Mucosa of stomach (tissue), 1 donor: ENCODE measurements around the gene RACK1.

Experiments used
- H3K27me3 ChIP-seq: one replicate; pipeline ENCODE4 v1.7.0; 2013; ENCODE audit warnings: mild to moderate bottlenecking, low read length; ENCODE audit not compliant: control insufficient read depth, insufficient read depth
- H3K36me3 ChIP-seq: one replicate; pipeline ENCODE4 v1.7.0; 2013; ENCODE audit warnings: low read length; ENCODE audit not compliant: control insufficient read depth, insufficient read depth
- H3K4me1 ChIP-seq: one replicate; pipeline ENCODE4 v1.7.0; 2013; ENCODE audit warnings: mild to moderate bottlenecking, low read length; ENCODE audit not compliant: control insufficient read depth, insufficient read depth
- H3K4me3 ChIP-seq: one replicate; pipeline ENCODE4 v1.7.0; 2013; ENCODE audit warnings: low read length
- H3K9ac ChIP-seq: one replicate; pipeline ENCODE4 v1.7.0; 2013; ENCODE audit warnings: mild to moderate bottlenecking, low read length, moderate library complexity
- H3K9me3 ChIP-seq: one replicate; pipeline ENCODE4 v1.7.0; 2013; ENCODE audit warnings: mild to moderate bottlenecking, low read length, moderate library complexity; ENCODE audit not compliant: control insufficient read depth
- donor health status: Pancreatic carcinoma.

RACK1 gene

DNA sequence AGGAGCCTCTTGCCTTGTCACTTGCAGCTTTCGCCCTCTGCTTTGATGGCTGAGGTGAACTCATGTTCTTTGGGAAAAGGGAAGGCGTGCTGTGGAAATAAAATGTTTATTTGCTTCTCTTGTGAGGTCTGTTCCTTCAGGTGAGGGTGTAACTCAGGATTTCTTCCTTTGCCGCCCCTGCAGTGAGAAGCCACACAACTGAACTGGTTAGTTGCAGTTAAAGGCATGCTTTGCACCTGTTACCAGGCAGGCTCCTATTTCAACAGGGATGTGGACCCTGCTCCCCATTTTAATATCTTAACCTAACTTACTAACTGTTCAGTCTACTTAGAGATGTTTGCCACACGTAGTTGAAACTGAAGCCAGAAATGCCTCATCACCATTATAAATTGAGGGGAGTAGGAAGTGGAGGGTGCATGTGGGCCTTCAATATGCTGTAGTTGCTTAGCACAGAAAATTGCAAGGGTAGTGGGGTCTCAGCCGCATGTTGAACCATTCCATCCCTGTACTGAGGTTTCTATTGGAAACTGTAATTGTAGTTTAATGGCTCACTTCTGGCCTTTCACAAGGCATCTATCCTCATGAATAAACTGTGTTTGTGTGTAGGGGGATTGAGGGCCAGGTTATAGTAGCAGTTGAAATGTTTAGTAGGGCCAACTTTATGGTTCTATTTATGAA is 7.9 kb downstream of the RACK1 start:
- peaks cover 40% of the 10 kb centered on the region for H3K36me3 ChIP-seq
- H3K4me3 ChIP-seq = no peak overlapping the region
- no peaks in the 10 kb centered on the region for H3K4me1 ChIP-seq
- no peaks in the 10 kb centered on the region for H3K9me3 ChIP-seq
- H3K9ac ChIP-seq = no peak overlapping the region
- H3K27me3 ChIP-seq = no peaks in the 10 kb centered on the region

- no peak overlapping the region for H3K9ac ChIP-seq
- H3K27me3 ChIP-seq = no peaks in the 10 kb centered on the region
- H3K4me1 ChIP-seq = no peaks in the 10 kb centered on the region
- H3K36me3 ChIP-seq = peaks cover 40% of the 10 kb centered on the region
- H3K4me3 ChIP-seq = no peak overlapping the region
- no peaks in the 10 kb centered on the region for H3K9me3 ChIP-seq
Observed at GRCh38 chr5:181235323-181235688, 8.4 kb downstream of the RACK1 start.

DNA sequence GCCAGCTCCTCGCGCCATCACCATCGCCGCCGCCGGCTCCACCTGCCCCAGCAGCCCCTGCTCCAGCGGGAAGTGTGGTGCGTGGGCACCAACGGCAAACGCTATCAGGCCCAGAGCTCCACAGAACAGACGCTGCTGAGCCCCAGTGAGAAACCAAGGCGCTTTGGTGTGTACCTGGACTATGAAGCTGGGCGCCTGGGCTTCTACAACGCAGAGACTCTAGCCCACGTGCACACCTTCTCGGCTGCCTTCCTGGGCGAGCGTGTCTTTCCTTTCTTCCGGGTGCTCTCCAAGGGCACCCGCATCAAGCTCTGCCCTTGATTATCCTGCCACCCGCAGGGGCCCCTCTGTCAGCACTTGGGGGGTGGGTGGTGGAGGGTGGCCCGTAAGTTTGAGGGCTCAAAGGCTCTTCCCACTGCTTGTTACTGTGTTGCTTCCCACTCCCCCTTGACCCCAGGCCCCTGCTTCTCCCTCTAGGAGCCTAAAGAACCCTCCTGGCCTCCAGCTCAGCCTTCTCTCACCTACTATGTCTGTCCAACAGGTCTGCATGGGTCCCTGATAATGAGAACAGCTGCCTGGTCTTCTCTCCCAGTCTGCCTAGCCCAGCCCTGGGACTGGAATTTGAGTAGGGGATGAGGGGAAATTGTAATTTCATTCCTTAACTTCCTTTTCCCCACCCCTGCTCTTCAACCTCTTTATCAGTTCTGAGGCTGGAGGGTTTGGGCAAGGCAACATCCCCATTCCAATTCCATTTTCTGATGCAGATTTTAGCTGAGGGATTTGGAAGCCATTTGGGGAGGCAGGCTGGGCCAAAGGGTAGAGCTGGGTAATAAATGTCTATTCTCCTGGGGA is 9.0 kb downstream of the RACK1 start:
- Histone ChIP-seq H3K27me3 (no peaks in the 10 kb centered on the region), H3K36me3 (peaks cover 40% of the 10 kb centered on the region)

DNA sequence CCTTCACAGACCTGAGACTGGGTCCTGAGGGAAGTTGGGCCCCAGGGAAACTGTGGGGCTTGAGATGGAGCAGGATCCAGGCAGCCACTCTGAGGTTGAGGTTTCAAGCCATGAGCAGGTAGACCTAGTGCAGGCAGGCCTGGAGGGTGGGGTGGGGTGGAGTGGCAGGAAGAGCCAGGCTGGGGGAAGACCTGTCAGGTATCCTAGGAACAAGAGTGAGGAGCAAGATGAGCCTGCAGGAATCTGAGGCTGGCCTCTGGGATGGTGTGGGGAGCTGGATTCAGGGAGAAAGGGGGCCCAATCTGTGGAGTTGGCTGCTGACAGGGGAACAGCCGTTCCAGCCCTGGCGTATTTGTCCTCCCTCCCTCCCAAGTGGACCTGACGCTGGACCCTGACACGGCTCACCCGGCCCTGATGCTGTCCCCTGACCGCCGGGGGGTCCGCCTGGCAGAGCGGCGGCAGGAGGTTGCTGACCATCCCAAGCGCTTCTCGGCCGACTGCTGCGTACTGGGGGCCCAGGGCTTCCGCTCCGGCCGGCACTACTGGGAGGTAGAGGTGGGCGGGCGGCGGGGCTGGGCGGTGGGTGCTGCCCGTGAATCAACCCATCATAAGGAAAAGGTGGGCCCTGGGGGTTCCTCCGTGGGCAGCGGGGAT is 9.8 kb downstream of the RACK1 start:
- H3K36me3 ChIP-seq = peaks cover 35% of the 10 kb centered on the region
- no peaks in the 10 kb centered on the region for H3K9me3 ChIP-seq
- H3K27me3 ChIP-seq = no peaks in the 10 kb centered on the region
- no peak overlapping the region for H3K9ac ChIP-seq
- H3K4me1 ChIP-seq = no peaks in the 10 kb centered on the region
- no peak overlapping the region for H3K4me3 ChIP-seq

More for the DNA sequence above, 9.0 kb downstream of the RACK1 start:
- Histone ChIP-seq H3K9ac (no peak overlapping the region), H3K4me3 (no peak overlapping the region), H3K9me3 (no peaks in the 10 kb centered on the region), H3K4me1 (no peaks in the 10 kb centered on the region)

- Histone ChIP-seq H3K9ac (no peak overlapping the region), H3K4me1 (no peaks in the 10 kb centered on the region), H3K36me3 (peaks cover 28% of the 10 kb centered on the region), H3K9me3 (no peaks in the 10 kb centered on the region), H3K27me3 (no peaks in the 10 kb centered on the region), H3K4me3 (no peak overlapping the region)
Observed at GRCh38 chr5:181233088-181233800, 10.5 kb downstream of the RACK1 start.

- Histone ChIP-seq H3K4me1 (no peaks in the 10 kb centered on the region), H3K4me3 (no peak overlapping the region), H3K9ac (no peak overlapping the region), H3K27me3 (no peaks in the 10 kb centered on the region), H3K9me3 (no peaks in the 10 kb centered on the region), H3K36me3 (peaks cover 22% of the 10 kb centered on the region)
Observed at GRCh38 chr5:181232593-181232992, 11.1 kb downstream of the RACK1 start.

- Histone ChIP-seq H3K4me1 (no peaks in the 10 kb centered on the region), H3K9ac (no peak overlapping the region), H3K36me3 (peaks cover 15% of the 10 kb centered on the region)
Observed at GRCh38 chr5:181231432-181231831, 12.3 kb downstream of the RACK1 start.

DNA sequence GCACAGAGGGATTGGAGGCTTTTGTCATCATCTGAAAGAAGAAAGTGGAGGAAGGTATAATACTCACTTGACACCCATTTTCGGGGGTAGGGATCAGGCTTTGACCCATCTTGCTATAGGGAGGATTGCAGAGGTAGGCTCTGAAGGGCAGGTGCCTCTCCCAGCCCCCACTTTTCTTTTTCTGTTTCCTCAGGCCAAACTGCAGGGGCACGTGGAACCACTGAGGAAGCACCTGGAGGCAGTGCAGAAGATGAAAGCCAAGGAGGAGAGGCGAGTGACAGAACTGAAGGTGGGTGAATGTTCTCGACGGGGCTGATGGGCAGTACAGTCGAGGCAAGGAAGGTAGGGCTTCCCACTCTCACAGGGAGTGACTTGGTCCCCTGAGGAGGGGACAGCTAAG is 13.2 kb downstream of the RACK1 start:
- Histone ChIP-seq H3K36me3 (peaks cover 10% of the 10 kb centered on the region), H3K4me3 (no peak overlapping the region), H3K9ac (no peak overlapping the region), H3K4me1 (no peaks in the 10 kb centered on the region), H3K9me3 (no peaks in the 10 kb centered on the region), H3K27me3 (no peaks in the 10 kb centered on the region)

More at GRCh38 chr5:181231432-181231831, 12.3 kb downstream of the RACK1 start:
- Histone ChIP-seq H3K9me3 (no peaks in the 10 kb centered on the region), H3K27me3 (no peaks in the 10 kb centered on the region), H3K4me3 (no peak overlapping the region)

- H3K36me3 ChIP-seq = peaks cover 8% of the 10 kb centered on the region
- no peak overlapping the region for H3K9ac ChIP-seq
- H3K4me3 ChIP-seq = no peak overlapping the region
Observed at GRCh38 chr5:181229996-181230395, 13.7 kb downstream of the RACK1 start.

DNA sequence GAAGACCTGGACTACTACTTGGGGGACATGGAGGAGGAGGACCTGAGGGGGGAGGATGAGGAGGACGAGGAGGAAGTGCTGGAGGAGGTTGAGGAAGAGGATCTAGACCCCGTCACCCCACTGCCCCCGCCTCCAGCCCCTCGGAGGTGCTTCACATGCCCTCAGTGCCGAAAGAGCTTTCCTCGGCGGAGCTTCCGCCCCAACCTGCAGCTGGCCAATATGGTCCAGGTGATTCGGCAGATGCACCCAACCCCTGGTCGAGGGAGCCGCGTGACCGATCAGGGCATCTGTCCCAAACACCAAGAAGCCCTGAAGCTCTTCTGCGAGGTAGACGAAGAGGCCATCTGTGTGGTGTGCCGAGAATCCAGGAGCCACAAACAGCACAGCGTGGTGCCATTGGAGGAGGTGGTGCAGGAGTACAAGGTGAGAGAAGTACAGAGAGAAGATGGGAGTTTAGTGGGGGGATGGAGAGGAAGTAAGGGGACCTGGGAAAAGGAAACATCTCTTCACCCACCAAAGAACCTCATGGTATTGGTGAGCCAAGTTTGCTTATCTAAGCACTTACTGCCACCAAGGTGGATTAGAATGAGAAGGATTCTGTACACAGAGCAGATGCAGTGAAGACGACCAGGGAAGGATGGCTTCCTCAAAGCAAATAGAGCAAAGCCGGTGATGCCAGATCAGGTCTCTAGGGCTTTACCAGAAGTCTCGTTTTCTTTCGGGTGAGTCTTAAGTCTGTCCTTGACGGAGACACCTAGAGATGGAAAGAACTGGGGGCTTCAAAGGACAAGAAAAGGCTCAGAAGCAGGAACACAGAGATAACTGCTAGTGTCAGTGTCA is 19.1 kb downstream of the RACK1 start:
- Histone ChIP-seq H3K4me3 (peak overlapping the region; percentile 88), H3K9ac (peak overlapping the region; percentile 91), H3K4me1 (peaks cover 17% of the 10 kb centered on the region), H3K27me3 (no peaks in the 10 kb centered on the region), H3K9me3 (no peaks in the 10 kb centered on the region), H3K36me3 (no peaks in the 10 kb centered on the region)

More at GRCh38 chr5:181229996-181230395, 13.7 kb downstream of the RACK1 start:
- Histone ChIP-seq H3K27me3 (no peaks in the 10 kb centered on the region), H3K9me3 (no peaks in the 10 kb centered on the region), H3K4me1 (peaks cover under 1% of the 10 kb centered on the region)

GRCh38 chr5:181223729-181224389 is 19.8 kb downstream of the RACK1 start:
- peaks cover 17% of the 10 kb centered on the region for H3K4me1 ChIP-seq
- H3K27me3 ChIP-seq = no peaks in the 10 kb centered on the region
- H3K9ac ChIP-seq = peak overlapping the region; percentile 91
- H3K36me3 ChIP-seq = no peaks in the 10 kb centered on the region
- peak overlapping the region; percentile 88 for H3K4me3 ChIP-seq
- no peaks in the 10 kb centered on the region for H3K9me3 ChIP-seq
